Endothelial cell of umbilical vein (primary cell): Measurements from ENCODE around the gene GRID1. TPM values are rescaled to one million over a fixed set of nuclear protein-coding genes. Genes with fewer than 3 reads are reported as not detected.

ENCODE experiments used
- BruUV-seq: library from RNA; stranded (reverse); fragments of 400-500 nt; replicated peaks from 2 replicates; lab custom pipeline; 2021; lab: Mats Ljungman, UMichigan
- CTCF ChIA-PET: fragments of 300-600, 350-600 bp; sonication (Branson Sonifier 250); formaldehyde crosslinking; loops from one replicate; lab custom pipeline; 2021; ENCODE audit warnings: antibody characterized with exemption, inconsistent platforms; lab: Charles Lee
- POLR2A ChIA-PET: fragments of 300-600, 350-600 bp; sonication (Branson Sonifier 250); formaldehyde crosslinking; loops from one replicate; lab custom pipeline; 2021; ENCODE audit warnings: antibody characterized with exemption, inconsistent platforms; lab: Charles Lee
- DNase-seq: peaks from one replicate; pipeline ENCODE4 v3.0.0-alpha.2; 2011; ENCODE audit warnings: low read depth, low spot score
- FAIRE-seq: peaks from 2 replicates; lab custom pipeline; 2011; peaks lifted over from hg19 to GRCh38; lab: Jason Lieb, UNC
- H2AFZ ChIP-seq: 2 replicates; pipeline ENCODE4 v1.6.0; 2012; ENCODE audit warnings: low read depth, low read length, control low read depth, inconsistent platforms
- H3K27ac ChIP-seq: 2 replicates; pipeline ENCODE4 v1.5.1; 2011; ENCODE audit warnings: low read depth, mild to moderate bottlenecking, control low read depth, low read length, moderate library complexity; ENCODE audit not compliant: insufficient read depth
- H3K27me3 ChIP-seq, 2 experiments: 2 replicates each; pipeline versions ENCODE4 v1.6.0 to v1.6.1; 2011; ENCODE audit warnings: low read length in 2 of 2, mixed read lengths in 1 of 2; ENCODE audit not compliant: control insufficient read depth in 2 of 2, insufficient read depth in 2 of 2
- H3K36me3 ChIP-seq, 2 experiments: 2 replicates in 1 of 2; 3 replicates in 1 of 2; pipeline ENCODE4 v1.5.1; 2011; ENCODE audit warnings: low read length in 2 of 2, mild to moderate bottlenecking in 1 of 2, moderate library complexity in 1 of 2; ENCODE audit not compliant: control insufficient read depth in 2 of 2, insufficient read depth in 2 of 2; ENCODE audit errors: extremely low read depth in 1 of 2
- H3K4me1 ChIP-seq: 3 replicates; pipeline ENCODE4 v1.5.1; 2011; ENCODE audit warnings: mild to moderate bottlenecking, low read length; ENCODE audit not compliant: control insufficient read depth, insufficient read depth; ENCODE audit errors: extremely low read depth
- H3K4me2 ChIP-seq: 2 replicates; pipeline ENCODE4 v1.6.1; 2011; ENCODE audit warnings: low read length, control low read depth, mixed read lengths; ENCODE audit not compliant: insufficient read depth
- H3K4me3 ChIP-seq, 3 experiments: fragments of 200-600 bp in 1 of 3; sonication (generic), shearing (Covaris generic) in 1 of 3; replicated peaks in 1 of 3; 2 replicates each; pipeline ENCODE4 v1.5.1; 2011 to 2016; ENCODE audit warnings: control low read depth in 3 of 3, low read length in 3 of 3, mild to moderate bottlenecking in 2 of 3, inconsistent platforms in 1 of 3, low read depth in 1 of 3, moderate library complexity in 1 of 3; ENCODE audit not compliant: insufficient read depth in 1 of 3
- H3K79me2 ChIP-seq: 2 replicates; pipeline ENCODE4 v1.6.0; 2012; ENCODE audit warnings: low read length, inconsistent platforms; ENCODE audit not compliant: control insufficient read depth, insufficient read depth
- H3K9ac ChIP-seq: replicated peaks from 2 replicates; pipeline ENCODE3; 2011; ENCODE audit warnings: low read length, control low read depth; ENCODE audit not compliant: insufficient read depth; ENCODE audit errors: extremely low read depth
- H3K9me1 ChIP-seq: replicated peaks from 3 replicates; pipeline ENCODE4 v1.6.0; 2011; ENCODE audit warnings: mild to moderate bottlenecking, low read length; ENCODE audit not compliant: control insufficient read depth, insufficient read depth; ENCODE audit errors: extremely low read depth
- H3K9me3 ChIP-seq: replicated peaks from 2 replicates; pipeline ENCODE4 v1.5.1; 2012; ENCODE audit warnings: low read length, inconsistent platforms; ENCODE audit not compliant: control insufficient read depth, insufficient read depth
- H4K20me1 ChIP-seq: replicated peaks from 2 replicates; pipeline ENCODE3; 2011; ENCODE audit warnings: mild to moderate bottlenecking, low read length; ENCODE audit not compliant: control insufficient read depth, insufficient read depth; ENCODE audit errors: extremely low read depth
- EZH2 ChIP-seq: IDR thresholded peaks from 2 replicates; pipeline ENCODE4 v1.6.1; 2012; ENCODE audit warnings: borderline replicate concordance, low read depth, mild to moderate bottlenecking, moderate library complexity, low read length, inconsistent platforms; ENCODE audit not compliant: severe bottlenecking
- FOS ChIP-seq: IDR thresholded peaks from 2 replicates; pipeline ENCODE4 v1.6.1; 2011; ENCODE audit warnings: mild to moderate bottlenecking, low read length, moderate library complexity, borderline replicate concordance; ENCODE audit not compliant: insufficient read depth
- GATA2 ChIP-seq: IDR thresholded peaks from 2 replicates; pipeline ENCODE4 v1.7.0; 2011; ENCODE audit warnings: low read depth, mild to moderate bottlenecking, moderate library complexity, mixed read lengths, low read length; ENCODE audit not compliant: insufficient read length, insufficient read depth
- JUN ChIP-seq: IDR thresholded peaks from 2 replicates; pipeline ENCODE4 v1.6.1; 2011; ENCODE audit warnings: borderline replicate concordance, low read depth; ENCODE audit not compliant: insufficient read length, insufficient read depth
- MYC ChIP-seq: IDR thresholded peaks from one replicate; pipeline ENCODE4 v1.6.1; 2011; ENCODE audit warnings: mild to moderate bottlenecking, low read depth, low read length
- POLR2A ChIP-seq: IDR thresholded peaks from 2 replicates; pipeline ENCODE4 v1.6.1; 2012; ENCODE audit warnings: low read depth, mild to moderate bottlenecking, control low read depth, low read length
- POLR2AphosphoS5 ChIP-seq: IDR thresholded peaks from 2 replicates; pipeline ENCODE4 v1.6.1; 2012; ENCODE audit warnings: low read depth, mild to moderate bottlenecking, control low read depth, low read length, moderate library complexity; ENCODE audit not compliant: insufficient read depth
- dilution Hi-C: fragments of 300-500 bp; cut with MboI; formaldehyde crosslinking; loops from one replicate; pipeline ENCODE4 v1.15.0; 2019; ENCODE audit warnings: low sequenced_read_pairs; ENCODE audit not compliant: extremely low pct_ligation_motif_present
- intact Hi-C: fragments of 100-400 bp; cut with micrococcal nuclease; formaldehyde crosslinking; loops from one replicate; pipeline ENCODE4 v1.10.0; 2022
- polyA plus RNA-seq, 4 experiments: library from polyadenylated mRNA; depleted of rRNA in 3 of 4; stranded (reverse) in 3 of 4; unstranded in 1 of 4; fragments of >200 nt; gene quantifications; 2 replicates each; pipeline versions ENCODE4 v1.2.1 to v1.2.3, GENCODE V29; 2011 to 2012; ENCODE audit warnings: missing spikeins in 1 of 4
- total RNA-seq: library from RNA; stranded (reverse); gene quantifications from 2 replicates; pipeline ENCODE4 v1.2.3, GENCODE V29; 2021
- TF ChIP-seq, protein P1 (sequence below): IDR thresholded peaks from 2 replicates; pipeline ENCODE4 v1.6.1; 2011; ENCODE audit not compliant: insufficient read depth, insufficient read length
- TF ChIP-seq, protein P2 (sequence below), 2 donors: IDR thresholded peaks; 1 replicate in 1 of 2; 2 replicates in 1 of 2; pipeline ENCODE4 v1.5.1; 2011; ENCODE audit warnings: low read length in 2 of 2, mild to moderate bottlenecking in 2 of 2, moderate library complexity in 2 of 2, control low read depth in 1 of 2, inconsistent platforms in 1 of 2, low read depth in 1 of 2; ENCODE audit not compliant: insufficient read depth in 1 of 2; ENCODE audit errors: extremely low read depth in 1 of 2

Gene GRID1
- total and polyA plus RNA-seq, 2 donors (not counting 3 experiments of a cell fraction or from before 2014, with no cell fraction given), result not detected

- Histone ChIP-seq H3K4me1 (no peaks in the 10 kb centered on the region), H3K9me1 (no peaks in the 10 kb centered on the region), H3K79me2 (no peaks in the 10 kb centered on the region), H3K4me3 (no peak overlapping the region), H3K4me2 (no peak overlapping the region), H2AFZ (no peak overlapping the region), H3K27me3 (no peaks in the 10 kb centered on the region), H3K36me3 (no peaks in the 10 kb centered on the region), H4K20me1 (no peaks in the 10 kb centered on the region), H3K27ac (no peak overlapping the region), H3K9me3 (no peaks in the 10 kb centered on the region), H3K9ac (no peak overlapping the region)
- CTCF ChIA-PET, result no interaction called here
- intact Hi-C loops (no loop called here), dilution Hi-C loops (no loop called here)
- TF ChIP-seq JUN (no peak), FOS (no peak), POLR2AphosphoS5 (no peak), GATA2 (no peak), EZH2 (no peak), POLR2A (no peak), MYC (no peak)
- TF ChIP-seq, protein P1, sequence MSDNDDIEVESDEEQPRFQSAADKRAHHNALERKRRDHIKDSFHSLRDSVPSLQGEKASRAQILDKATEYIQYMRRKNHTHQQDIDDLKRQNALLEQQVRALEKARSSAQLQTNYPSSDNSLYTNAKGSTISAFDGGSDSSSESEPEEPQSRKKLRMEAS, result no peak
- TF ChIP-seq, protein P2, sequence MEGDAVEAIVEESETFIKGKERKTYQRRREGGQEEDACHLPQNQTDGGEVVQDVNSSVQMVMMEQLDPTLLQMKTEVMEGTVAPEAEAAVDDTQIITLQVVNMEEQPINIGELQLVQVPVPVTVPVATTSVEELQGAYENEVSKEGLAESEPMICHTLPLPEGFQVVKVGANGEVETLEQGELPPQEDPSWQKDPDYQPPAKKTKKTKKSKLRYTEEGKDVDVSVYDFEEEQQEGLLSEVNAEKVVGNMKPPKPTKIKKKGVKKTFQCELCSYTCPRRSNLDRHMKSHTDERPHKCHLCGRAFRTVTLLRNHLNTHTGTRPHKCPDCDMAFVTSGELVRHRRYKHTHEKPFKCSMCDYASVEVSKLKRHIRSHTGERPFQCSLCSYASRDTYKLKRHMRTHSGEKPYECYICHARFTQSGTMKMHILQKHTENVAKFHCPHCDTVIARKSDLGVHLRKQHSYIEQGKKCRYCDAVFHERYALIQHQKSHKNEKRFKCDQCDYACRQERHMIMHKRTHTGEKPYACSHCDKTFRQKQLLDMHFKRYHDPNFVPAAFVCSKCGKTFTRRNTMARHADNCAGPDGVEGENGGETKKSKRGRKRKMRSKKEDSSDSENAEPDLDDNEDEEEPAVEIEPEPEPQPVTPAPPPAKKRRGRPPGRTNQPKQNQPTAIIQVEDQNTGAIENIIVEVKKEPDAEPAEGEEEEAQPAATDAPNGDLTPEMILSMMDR (IDR thresholded peaks at IDR 0.05; ENCODE audit: extremely low read depth in 1 of 2, insufficient read depth in 1 of 2, low read depth in 1 of 2, low read length in 2 of 2), result no peak
- DNase-seq, result no peak
- no peak for FAIRE-seq
- BruUV-seq, result no TSS peak
- POLR2A ChIA-PET, result no interaction called here
These were observed 164.3 kb downstream of the GRID1 start for GRCh38 chr10:86202226-86202735.
